SHP77 treated with DMSO at 0.1 percent for 48 hours (cell line): ENCODE results near the gene ZBTB11.
"Not testable (repeated sequence)": the region's sequence is repeated elsewhere in the genome, so short reads cannot be mapped to it uniquely, and the experiment has no call there.

ENCODE experiments used
- DNase-seq: peaks from one replicate; lab custom pipeline; 2025; lab: John Stamatoyannopoulos, UW

The ZBTB11 gene, protein sequence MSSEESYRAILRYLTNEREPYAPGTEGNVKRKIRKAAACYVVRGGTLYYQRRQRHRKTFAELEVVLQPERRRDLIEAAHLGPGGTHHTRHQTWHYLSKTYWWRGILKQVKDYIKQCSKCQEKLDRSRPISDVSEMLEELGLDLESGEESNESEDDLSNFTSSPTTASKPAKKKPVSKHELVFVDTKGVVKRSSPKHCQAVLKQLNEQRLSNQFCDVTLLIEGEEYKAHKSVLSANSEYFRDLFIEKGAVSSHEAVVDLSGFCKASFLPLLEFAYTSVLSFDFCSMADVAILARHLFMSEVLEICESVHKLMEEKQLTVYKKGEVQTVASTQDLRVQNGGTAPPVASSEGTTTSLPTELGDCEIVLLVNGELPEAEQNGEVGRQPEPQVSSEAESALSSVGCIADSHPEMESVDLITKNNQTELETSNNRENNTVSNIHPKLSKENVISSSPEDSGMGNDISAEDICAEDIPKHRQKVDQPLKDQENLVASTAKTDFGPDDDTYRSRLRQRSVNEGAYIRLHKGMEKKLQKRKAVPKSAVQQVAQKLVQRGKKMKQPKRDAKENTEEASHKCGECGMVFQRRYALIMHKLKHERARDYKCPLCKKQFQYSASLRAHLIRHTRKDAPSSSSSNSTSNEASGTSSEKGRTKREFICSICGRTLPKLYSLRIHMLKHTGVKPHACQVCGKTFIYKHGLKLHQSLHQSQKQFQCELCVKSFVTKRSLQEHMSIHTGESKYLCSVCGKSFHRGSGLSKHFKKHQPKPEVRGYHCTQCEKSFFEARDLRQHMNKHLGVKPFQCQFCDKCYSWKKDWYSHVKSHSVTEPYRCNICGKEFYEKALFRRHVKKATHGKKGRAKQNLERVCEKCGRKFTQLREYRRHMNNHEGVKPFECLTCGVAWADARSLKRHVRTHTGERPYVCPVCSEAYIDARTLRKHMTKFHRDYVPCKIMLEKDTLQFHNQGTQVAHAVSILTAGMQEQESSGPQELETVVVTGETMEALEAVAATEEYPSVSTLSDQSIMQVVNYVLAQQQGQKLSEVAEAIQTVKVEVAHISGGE

DNA sequence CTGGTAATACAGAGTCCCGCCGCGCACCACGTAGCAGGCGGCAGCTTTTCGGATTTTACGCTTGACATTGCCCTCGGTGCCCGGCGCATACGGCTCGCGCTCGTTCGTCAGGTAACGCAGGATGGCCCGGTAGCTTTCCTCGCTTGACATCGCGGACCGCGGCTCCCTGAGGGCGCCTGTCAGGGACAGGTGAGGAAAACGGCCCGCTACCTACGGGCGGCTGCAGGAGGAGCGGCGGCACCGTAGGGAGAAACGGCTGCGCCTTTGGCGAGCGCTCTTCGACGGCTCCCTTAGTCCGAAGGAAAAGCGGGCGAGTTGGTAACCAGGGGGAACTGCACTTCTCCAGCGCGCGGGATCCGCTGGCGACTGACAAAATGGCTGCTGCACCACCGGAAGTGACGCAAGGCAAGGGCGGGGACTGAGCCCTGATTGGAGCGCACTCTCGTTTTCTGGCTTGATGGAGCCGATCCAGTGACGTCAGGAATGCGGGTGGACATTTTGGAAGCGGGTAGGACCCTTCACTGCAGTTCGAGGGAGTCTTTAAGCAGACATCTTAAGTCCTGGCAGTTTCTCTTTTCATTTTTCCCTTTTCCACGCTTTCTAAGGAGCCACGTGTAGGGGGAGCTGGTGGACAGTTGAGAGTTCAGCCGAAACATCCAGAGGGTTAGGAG lies at the start of gene ZBTB11:
Gene ZBTB11 (minus strand): TSS at position 368 of the 671 bp plus-strand sequence. CDS start 218 bp downstream, at position 150.
- DNase-seq = no peak

DNA sequence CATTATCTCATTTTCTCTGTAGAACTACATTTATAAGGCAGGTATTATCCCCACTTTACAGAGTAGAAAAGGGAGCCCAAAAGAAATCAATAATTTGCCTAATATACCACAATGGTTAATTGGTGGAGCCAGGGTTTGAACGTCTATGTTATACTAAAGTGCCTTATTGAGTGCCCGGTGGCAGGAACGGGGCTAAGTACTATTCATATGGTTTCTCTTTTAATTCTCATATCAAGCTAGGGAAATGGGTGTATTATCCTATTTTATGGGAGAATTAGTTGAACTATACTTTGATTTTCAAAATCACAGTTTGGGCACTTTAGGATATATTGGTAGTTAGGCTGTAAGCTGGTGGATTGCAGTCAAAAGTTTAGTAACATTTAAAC lies 49.0 kb upstream of the ZBTB11 start:
- DNase-seq = no peak

DNA sequence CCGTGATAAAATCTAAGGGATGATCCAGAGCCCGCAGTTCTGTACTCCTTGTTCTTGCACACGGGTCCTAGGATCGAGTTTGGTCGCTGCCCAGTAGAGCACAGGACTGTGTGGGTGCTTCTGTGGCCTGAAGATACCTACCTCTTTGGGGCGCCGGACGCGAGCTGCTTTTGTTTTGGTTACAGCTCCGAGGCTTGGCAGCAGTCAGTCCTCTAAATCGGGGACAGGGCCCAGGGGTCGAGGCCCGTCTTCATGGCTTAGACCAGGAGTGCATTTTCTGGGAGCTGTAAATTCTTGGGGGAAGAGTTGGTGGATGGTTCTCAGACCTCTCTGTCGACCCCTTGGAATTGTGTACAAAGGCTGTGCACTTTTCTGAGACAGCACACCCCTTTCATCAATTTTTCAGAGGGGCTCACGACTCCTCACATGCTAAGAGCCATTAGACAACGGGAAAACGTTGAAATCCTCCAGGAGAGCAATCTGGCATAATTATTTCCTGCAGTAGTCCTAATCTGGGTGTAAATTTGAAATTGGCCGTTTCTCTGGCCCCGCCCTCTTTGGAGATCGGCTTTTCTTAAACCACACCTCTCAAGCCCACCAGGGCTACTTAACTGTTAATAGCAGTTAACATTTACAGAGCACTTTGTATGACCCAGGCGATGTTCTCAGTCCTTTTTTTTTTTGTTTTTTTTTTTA lies 48.4 kb upstream of the ZBTB11 start:
- no peak for DNase-seq

DNA sequence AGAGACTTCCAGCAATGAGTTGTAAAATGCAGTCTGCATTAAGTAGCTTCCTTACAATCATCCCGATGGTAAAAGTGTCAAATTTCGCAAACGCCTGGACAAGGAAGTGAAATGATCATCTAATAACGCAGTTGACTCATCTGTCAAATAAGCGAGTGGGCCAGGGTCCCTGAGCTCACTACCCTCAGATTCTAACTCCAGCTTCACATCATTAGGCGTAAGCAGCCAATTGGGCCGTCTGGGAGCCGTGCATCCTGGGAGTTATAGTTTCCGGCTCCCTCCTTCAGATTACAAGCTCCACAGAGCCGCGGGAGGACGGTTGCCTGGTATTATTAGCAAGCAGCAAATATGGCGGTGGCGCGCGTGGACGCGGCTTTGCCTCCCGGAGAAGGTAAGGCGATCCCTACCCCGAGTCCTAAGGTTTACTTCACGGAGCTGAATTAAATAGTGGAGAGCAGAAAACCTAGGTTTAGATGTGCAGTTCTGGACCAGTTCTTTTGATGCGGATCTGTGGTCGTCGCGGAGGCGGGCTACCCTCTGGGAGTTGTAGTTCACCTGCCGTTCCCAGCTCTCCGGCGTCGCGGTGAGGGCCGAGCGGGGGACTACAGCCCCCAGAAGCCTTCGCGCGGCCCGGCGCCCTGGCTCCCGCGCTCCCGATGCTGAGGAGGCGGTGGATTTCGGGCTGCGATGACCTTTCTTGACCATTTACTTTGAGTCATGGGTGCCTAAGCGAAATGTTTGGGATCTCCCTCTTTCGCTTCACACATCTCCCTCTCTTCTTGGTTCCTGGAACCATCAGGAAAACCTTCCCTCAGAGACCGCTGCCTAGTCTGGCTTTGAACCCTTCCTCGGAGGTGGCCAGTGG lies 47.6 kb upstream of the ZBTB11 start, which contains the start of gene CEP97:
Gene CEP97 (plus strand): TSS at position 286 of the 865 bp plus-strand sequence. CDS start 63 bp downstream, at position 349.
- DNase-seq = peak; percentile 96

DNA sequence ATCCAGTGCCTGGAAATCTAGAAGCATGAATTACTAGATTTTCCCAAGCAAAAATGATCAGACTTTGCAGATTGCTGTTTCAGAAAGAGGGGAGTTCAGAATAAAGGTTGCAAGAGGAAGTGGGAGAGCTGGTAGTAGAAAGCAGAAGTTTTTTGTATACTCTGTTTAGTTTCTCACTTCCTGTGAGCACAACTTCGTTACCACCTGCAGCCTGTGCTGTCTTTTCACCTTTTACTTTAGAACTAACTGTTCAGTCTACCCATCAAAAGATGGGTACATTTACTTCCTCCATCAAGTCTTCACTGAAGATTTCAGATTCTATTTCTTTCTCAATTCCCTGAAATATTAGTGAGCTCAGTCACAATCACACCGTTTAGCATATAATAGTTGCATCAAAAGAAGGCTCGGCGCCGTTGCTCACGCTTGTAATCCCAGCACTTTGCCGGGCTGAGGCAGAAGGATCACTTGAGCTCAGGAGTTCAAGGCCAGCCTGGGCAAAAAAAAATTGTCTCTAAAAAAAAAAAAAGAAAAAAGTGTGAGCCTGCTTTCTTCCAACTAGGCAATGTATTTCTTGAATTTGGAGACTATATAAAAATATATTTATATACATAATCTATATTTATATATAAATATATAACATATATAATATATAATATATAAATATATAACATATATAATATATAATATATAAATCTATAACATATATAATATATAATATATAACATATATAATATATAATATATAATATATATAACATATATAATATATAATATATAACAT lies 45.7 kb upstream of the ZBTB11 start:
- DNase-seq = no peak

DNA sequence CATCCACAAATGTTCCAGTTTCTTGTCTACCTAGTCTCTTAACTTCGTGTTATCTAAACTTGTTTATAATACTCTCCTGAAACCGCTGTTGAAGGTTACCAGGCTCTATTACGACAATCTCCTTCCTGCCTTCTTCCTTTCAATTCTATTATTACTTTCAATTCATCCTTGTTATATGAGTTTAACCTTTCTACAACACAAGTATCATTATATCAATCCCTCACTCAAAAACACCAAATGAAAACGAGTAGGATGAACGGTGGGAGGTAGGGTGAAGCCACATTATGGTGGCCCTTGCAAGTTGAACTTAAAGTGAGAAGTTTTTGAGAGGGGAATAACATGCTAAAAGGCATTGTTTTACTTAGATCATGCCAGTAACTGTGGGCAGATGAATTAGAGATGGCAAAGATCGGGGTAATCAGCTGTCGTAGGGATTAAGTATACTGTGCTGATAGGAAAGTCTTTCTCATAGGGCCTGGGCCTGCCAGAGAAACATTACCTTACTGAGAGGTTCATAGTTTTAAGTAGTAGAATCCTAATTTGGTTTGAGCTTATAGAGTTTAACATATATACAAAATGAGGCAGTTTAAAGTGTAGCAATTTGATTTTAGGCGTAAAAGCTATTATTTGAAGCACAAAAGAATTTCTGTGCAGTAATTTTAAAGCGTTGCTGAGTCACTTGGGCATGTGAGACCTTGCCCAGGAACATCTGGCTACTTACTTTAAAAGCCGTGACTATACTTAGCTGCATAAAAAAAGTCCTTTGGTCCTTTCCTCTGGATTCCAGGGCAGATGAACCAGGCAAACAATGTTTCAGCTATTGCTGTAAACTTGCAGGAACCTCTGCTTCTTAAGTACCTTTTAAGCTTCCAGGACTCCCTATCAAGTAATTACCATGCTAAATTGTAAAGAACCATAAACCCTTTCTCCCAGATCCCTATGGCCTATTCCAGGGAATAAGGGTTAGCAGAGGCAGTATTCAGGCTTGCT lies 44.2 kb upstream of the ZBTB11 start:
- DNase-seq = no peak

DNA sequence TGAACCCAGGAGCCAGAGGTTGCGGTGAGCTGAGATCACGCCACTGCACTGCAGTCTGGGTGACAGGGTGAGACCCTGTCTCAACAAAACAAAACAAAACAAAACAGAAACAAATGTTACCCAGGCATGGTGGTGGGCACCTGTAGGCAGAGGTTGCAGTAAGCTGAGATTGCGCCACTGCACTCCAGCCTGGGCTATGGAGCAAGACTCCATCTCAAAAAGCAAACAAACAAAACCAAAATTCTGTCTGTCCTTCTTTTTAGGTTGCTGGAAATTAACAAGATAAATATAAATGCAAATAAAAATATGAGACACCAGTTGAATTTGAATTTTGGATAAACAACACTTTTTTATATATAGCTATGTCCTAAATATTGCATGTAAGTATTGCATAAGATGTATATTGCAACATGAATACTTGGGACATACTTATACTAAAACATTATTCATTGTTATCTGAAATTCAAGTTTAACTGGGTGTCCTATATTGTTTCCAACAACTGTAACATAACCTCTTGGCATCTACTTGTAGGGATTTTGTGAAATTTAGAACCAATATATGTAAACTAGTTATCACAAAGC lies 42.8 kb upstream of the ZBTB11 start:
- DNase-seq = no peak

DNA sequence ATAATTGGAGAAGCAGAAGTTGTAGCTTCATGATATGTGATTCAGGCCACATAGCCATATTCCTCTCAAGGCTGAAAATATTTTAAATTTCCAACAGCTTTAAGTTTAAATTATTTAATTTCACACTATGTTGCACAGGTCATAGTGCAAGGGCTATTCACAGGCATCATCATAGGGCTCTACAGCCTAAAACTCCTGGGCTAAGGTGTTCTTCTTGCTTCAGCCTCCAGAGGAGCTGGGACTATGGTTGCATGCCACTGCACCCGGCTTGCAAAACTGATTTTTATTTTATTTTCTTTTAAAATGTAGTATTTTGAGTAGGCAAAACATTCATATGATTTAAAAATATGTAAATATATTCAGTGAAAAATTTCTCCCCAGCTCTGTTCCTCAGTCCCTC lies 41.5 kb upstream of the ZBTB11 start:
- no peak for DNase-seq

DNA sequence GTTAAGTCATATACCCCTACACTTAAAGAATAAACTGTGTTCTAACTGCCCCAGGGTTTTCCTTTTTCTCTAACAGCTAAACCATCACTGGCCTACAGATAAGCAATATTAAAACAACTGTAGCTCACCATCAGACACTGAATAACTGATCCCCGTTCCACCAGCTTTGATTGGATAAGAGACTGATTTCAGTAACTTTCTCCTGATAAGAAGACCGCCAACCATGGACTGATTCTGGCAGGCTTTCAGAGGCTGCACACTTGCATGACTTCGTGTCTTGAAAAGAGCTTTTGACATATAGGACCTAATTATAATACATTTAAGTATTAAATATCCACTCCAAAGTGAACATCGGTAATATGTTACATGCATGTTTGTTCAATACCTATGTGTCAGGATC lies 32.2 kb upstream of the ZBTB11 start:
- DNase-seq = no peak

DNA sequence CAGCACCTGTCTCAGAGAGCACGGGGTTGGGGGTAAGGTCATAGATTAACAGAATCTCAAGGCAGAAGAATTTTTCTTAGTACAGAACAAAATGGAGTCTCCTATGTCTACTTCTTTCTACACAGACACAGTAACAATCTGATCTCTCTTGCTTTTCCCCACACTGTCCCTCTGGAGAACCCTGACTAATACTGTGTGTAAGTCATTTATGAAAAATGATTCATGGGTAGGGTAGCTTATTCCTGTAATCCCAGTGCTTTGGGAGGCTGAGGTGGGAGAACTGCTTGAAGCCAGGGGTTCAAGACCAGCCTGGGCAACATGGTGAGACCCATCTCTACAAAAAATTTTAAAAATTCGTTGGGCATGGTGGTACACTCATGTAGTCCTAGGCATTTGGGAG lies 27.7 kb upstream of the ZBTB11 start:
- DNase-seq = not testable (repeated sequence)

DNA sequence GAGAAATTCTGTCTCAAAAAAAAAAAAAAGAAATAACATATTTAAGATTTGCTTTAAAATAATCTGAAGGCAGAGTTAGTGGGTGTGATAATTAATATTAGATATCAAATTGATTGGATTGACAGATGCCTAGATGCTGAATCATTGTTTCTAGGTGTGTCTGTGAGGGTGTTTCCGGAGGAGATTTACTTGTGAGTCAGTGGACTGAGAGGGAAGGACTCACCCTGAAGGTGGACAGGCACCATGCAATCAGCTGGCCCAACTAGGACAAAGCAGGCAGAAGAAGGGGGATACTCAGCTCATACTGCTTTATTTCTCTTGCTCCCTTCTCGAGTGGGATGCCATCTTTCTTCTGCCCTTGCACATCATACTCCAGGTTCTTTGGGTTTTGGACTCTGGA lies 26.2 kb upstream of the ZBTB11 start:
- DNase-seq = no peak

DNA sequence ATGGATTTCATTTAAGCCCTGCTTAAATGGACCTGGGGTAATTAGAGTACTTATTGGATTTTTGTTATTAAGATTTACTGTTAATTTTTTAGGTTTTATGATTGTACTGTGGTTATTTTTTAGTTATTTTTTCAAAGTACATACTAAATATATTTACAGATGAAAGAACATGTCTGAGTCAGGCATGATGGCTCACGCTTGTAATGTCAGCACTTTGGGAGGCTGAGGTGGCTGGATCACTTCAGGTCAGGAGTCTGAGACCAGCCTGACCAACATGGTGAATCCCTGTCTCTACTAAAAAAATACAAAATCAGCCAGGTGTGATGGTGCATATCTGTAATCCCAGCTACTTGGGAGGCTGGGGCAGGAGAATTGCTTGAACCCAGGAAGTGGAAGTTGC lies 25.8 kb upstream of the ZBTB11 start:
- DNase-seq = no peak

DNA sequence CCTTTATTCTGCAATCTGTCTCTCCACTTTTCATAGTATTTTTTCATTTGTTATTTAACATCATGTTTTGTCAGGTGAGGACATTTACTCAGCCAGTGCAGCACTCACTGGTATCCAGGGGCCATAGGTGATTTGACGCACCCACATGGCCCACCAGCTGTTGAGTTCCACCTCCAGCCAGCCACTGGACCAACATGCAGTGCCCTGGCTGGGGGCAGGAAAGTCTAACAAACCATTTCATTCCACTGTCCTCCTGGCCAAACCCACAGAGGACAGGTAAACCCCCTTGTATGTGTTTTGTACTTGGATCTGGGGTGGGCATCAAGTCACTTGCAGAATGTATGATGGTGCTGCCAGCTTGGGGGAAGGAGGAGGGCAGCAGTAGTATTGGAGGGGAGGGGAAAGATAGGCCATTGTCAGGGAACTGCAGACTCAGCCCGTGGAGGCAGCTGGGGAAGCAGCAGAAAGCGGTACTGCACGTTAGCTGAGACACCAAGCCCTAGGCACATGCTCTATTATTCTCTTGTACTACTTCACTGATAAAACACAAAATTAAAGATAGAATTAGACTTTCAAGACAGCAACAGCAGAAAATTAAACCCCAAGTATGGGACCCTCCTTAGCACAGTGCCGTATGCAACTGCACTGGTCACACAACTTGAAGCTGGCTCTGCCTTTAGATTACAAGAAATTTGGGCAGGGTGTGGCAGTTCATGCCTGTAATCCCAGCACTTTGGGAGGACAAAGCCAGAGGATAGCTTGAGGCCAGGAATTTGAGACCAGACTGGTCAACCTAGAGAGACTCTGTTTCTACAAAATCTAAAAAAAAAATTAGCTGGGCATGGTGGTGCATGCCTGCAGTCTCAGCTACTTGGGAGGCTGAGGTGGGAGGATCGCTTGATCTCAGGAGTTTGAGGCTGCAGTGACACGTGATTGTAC lies 25.0 kb upstream of the ZBTB11 start:
- DNase-seq = no peak

DNA sequence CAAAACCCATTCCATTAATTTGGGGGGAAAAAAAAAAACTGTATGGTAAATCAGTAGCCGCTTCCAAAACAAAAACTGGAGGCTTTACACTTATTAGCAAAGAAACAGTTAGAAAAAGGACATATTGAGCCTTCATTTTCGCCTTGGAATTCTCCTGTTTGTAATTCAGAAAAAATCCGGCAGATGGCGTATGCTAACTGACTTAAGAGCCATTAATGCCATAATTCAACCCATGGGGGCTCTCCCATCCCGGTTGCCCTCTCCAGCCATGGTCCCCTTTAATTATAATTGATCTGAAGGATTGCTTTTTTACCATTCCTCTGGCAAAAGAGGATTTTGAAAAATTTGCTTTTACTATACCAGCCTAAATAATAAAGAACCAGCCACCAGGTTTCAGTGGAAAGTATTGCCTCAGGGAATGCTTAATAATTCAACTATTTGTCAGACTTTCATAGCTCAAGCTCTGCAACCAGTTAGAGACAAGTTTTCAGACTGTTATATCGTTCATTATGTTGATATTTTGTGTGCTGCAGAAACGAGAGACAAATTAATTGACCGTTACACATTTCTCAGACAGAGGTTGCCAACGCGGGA lies 18.9 kb upstream of the ZBTB11 start:
- DNase-seq = no peak

DNA sequence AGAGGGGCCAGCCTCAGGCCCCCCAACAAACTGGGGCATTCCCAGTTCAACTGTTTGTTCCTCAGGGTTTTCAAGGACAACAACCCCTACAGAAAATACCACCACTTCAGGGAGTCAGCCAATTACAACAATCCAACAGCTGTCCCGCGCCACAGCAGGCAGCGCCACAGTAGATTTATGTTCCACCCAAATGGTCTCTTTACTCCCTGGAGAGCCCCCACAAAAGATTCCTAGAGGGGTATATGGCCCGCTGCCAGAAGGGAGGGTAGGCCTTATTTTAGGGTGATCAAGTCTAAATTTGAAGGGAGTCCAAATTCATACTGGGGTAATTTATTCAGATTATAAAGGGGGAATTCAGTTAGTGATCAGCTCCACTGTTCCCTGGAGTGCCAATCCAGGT lies 17.9 kb upstream of the ZBTB11 start:
- not testable (repeated sequence) for DNase-seq

DNA sequence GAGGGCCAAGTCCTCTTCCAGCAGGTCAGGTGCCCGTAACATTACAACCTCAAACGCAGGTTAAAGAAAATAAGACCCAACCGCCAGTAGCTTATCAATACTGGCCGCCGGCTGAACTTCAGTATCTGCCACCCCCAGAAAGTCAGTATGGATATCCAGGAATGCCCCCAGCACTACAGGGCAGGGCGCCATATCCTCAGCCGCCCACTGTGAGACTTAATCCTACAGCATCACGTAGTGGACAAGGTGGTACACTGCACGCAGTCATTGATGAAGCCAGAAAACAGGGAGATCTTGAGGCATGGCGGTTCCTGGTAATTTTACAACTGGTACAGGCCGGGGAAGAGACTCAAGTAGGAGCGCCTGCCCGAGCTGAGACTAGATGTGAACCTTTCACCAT lies 16.6 kb upstream of the ZBTB11 start:
- not testable (repeated sequence) for DNase-seq
